ENCODE results near the gene LPP. TPM values are rescaled to one million over a fixed set of nuclear protein-coding genes. Genes with fewer than 3 reads are reported as not detected.

Gene LPP
- total and polyA plus RNA-seq, 8 donors, result 8.0 to 885 (median 305) TPM

GRCh38 chr3:188202358-188203138 lies 48.6 kb downstream of the LPP start:
- Histone ChIP-seq H3K36me3 (no peaks in the 10 kb centered on the region), H3K4me1 (peaks cover 11 to 63% (median 39%) of the 10 kb centered on the region in 4 donors), H3K4me3 (no peak overlapping the region), H3K27me3 (no peaks in the 10 kb centered on the region), H3K9me3 (no peaks in the 10 kb centered on the region), H3K27ac (peak overlapping the region in 3 of 5 donors; percentile 10 to 77 (median 58))
- 83 to 92% (median 91%) methylated on average over 10 of the region's 10 CpGs for whole genome bisulfite sequencing, 5 donors
- TF ChIP-seq CTCF (IDR thresholded peaks at IDR 0.05) (peak in 1 of 7 experiments; percentile 8), POLR2A (IDR thresholded peaks at IDR 0.05) (no peak), POLR2AphosphoS5 (IDR thresholded peaks at IDR 0.05) (no peak)
- DNase-seq, result no peak
- intact Hi-C loops (cut with DNase I; ENCODE audit: low total_unique reads), result no loop called here

GRCh38 chr3:188204526-188204925 lies 50.6 kb downstream of the LPP start:
- H3K4me1 ChIP-seq, result peaks cover 7 to 63% (median 37%) of the 10 kb centered on the region in 4 donors
- DNase-seq, result no peak
- no peak overlapping the region for H3K4me3 ChIP-seq
- peak overlapping the region in 2 of 5 donors; percentile 5 to 41 for H3K27ac ChIP-seq
- no peaks in the 10 kb centered on the region for H3K27me3 ChIP-seq
- intact Hi-C loops (cut with DNase I; ENCODE audit: low total_unique reads), result no loop called here
- H3K9me3 ChIP-seq, result no peaks in the 10 kb centered on the region
- no peak for TF ChIP-seq EP300 (IDR thresholded peaks at IDR 0.05)
- no peak for TF ChIP-seq POLR2A (IDR thresholded peaks at IDR 0.05)
- no peak for TF ChIP-seq POLR2AphosphoS5 (IDR thresholded peaks at IDR 0.05)
- TF ChIP-seq CTCF (IDR thresholded peaks at IDR 0.05), result no peak
- WGBS, 5 donors, result 69 to 93% (median 82%) methylated on average over 2 of the region's 2 CpGs
- no peaks in the 10 kb centered on the region for H3K36me3 ChIP-seq

- DNase-seq, result no peak
- WGBS, 5 donors, result 86 to 90% (median 89%) methylated on average over 7 of the region's 7 CpGs
- no peaks in the 10 kb centered on the region for H3K9me3 ChIP-seq
- peak overlapping the region in 2 of 5 donors; percentile 10 to 92 for H3K27ac ChIP-seq
- H3K4me1 ChIP-seq, result peaks cover 7 to 59% (median 33%) of the 10 kb centered on the region in 4 donors
- TF ChIP-seq CTCF (IDR thresholded peaks at IDR 0.05) (peak in 2 of 7 experiments; percentile 9 to 11), POLR2AphosphoS5 (IDR thresholded peaks at IDR 0.05) (no peak), POLR2A (IDR thresholded peaks at IDR 0.05) (no peak)
- intact Hi-C loops (cut with DNase I; ENCODE audit: low total_unique reads), result no loop called here
- no peak overlapping the region for H3K4me3 ChIP-seq
- no peaks in the 10 kb centered on the region for H3K27me3 ChIP-seq
- peaks cover 0 to 5% (median 2%) of the 10 kb centered on the region in 4 donors for H3K36me3 ChIP-seq
Measured at GRCh38 chr3:188205992-188206416, 52.0 kb downstream of the LPP start.

- no peaks in the 10 kb centered on the region for H3K27me3 ChIP-seq
- no peak for DNase-seq
- H3K36me3 ChIP-seq, result peaks cover 0 to 5% (median 2%) of the 10 kb centered on the region in 4 donors
- H3K27ac ChIP-seq, result peak overlapping the region in 1 of 5 donors; percentile 92
- TF ChIP-seq EP300 (IDR thresholded peaks at IDR 0.05), result no peak
- TF ChIP-seq POLR2AphosphoS5 (IDR thresholded peaks at IDR 0.05), result no peak
- no peak for TF ChIP-seq CTCF (IDR thresholded peaks at IDR 0.05)
- no peak for TF ChIP-seq POLR2A (IDR thresholded peaks at IDR 0.05)
- WGBS, 5 donors, result 41 to 75% (median 57%) methylated on average over 3 of the region's 3 CpGs
- H3K4me1 ChIP-seq, result peaks cover 7 to 67% (median 36%) of the 10 kb centered on the region in 4 donors
- H3K9me3 ChIP-seq, result no peaks in the 10 kb centered on the region
- intact Hi-C loops (cut with DNase I; ENCODE audit: low total_unique reads), result no loop called here
- H3K4me3 ChIP-seq, result no peak overlapping the region
Measured at GRCh38 chr3:188206787-188207186, 52.8 kb downstream of the LPP start.

Data from stomach (tissue), 9 donors.